SK-N-SH treated with all-trans-retinoic acid at 6 μM for 48 hours (cell line): ENCODE results near the gene MLPH.

Experiments
- ARNTL ChIP-seq: fragments of 450-650 bp; formaldehyde crosslinking; IDR thresholded peaks from 2 replicates; pipeline ENCODE4 v1.5.0; 2020; ENCODE audit warnings: low read depth, mild to moderate bottlenecking, moderate library complexity, borderline replicate concordance
- GLIS3 ChIP-seq: fragments of 250-450 bp; sonication (Bioruptor Pico); IDR thresholded peaks from 2 replicates; pipeline ENCODE4 v1.5.0; 2020; ENCODE audit warnings: mild to moderate bottlenecking, moderate library complexity
- OSR1 ChIP-seq: fragments of 250-450 bp; sonication (Bioruptor Pico); IDR thresholded peaks from 2 replicates; pipeline ENCODE4 v1.8.0; 2022; ENCODE audit warnings: moderate library complexity, mild to moderate bottlenecking, inconsistent platforms
- ZFP30 ChIP-seq: fragments of 450-650 bp; formaldehyde crosslinking; IDR thresholded peaks from 2 replicates; pipeline ENCODE4 v1.5.0; 2022; ENCODE audit warnings: mild to moderate bottlenecking, moderate library complexity

DNA sequence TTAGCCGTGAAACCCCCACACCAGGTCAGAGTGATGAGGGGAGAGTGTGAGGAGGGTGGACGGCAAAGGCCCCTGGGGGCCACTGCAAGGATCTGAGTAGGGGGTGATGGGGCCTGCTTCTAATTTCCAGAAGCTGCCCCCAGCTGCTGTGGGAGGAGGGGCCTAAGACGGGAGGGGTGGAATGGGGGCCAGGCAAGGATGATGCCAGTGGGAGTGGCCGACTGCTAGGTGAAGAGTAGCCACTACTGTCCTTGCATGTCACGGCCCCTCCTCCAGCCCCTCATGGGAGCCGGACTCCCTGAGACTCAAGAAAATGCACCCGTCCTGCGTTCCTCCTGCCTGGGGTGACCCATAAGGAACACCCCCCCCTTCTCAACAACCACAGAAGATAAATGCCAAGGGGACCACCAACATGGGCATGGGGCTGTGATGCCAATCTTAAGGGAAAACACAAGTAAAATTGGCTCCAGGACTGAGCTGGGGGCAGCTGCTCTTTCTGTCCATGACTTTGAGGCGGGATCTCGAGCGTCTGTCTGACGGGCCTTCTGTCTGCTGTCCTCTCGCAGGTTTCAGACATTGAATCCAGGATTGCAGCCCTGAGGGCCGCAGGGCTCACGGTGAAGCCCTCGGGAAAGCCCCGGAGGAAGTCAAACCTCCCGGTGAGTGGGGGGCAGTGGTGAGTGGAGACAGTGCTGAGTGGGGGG, 55.1 kb downstream of the MLPH start:
- TF ChIP-seq ZFP30 (no peak), OSR1 (CRISPR knock-in tag) (no peak), GLIS3 (CRISPR knock-in tag) (no peak), ARNTL (CRISPR knock-in tag) (no peak)
